K562 (cell line): ENCODE data around the gene CCDC87. TPM values are rescaled to one million over a fixed set of nuclear protein-coding genes. Genes with fewer than 3 reads are reported as not detected.

Experiments
- ARID3B ChIP-seq: fragments of 250-450 bp; sonication (Bioruptor Pico); IDR thresholded peaks from 2 replicates; pipeline ENCODE4 v1.4.0; 2020; ENCODE audit warnings: borderline replicate concordance
- CTCF ChIP-seq, 3 experiments: IDR thresholded peaks in 2 of 3; conservative IDR thresholded peaks in 1 of 3; 2 replicates each; pipeline ENCODE4 v1.5.1; 2011 to 2012; ENCODE audit warnings: low read length in 3 of 3, mild to moderate bottlenecking in 3 of 3, control low read depth in 2 of 3, improper control_type of control experiment in 1 of 3, inconsistent platforms in 1 of 3, low read depth in 1 of 3, mixed read lengths in 1 of 3, moderate library complexity in 1 of 3; ENCODE audit not compliant: insufficient read depth in 2 of 3
- ESRRB ChIP-seq: fragments of 250-450 bp; sonication (Bioruptor Pico); IDR thresholded peaks from 2 replicates; pipeline ENCODE4 v1.5.0; 2020; ENCODE audit warnings: mild to moderate bottlenecking, moderate library complexity, borderline replicate concordance
- FIP1L1 ChIP-seq: fragments of 200-400 bp; formaldehyde crosslinking; IDR thresholded peaks from 2 replicates; pipeline ENCODE4 v1.6.1; 2018; ENCODE audit warnings: mild to moderate bottlenecking, low read depth, low read length; ENCODE audit not compliant: poor library complexity, severe bottlenecking
- GABPB1 ChIP-seq: sonication (generic); formaldehyde crosslinking; IDR thresholded peaks from 2 replicates; pipeline ENCODE4 v1.8.0; 2022; ENCODE audit warnings: mild to moderate bottlenecking, missing genetic modification reagents
- GTF2A2 ChIP-seq: IDR thresholded peaks from 2 replicates; pipeline ENCODE4 v1.6.1; 2016; ENCODE audit warnings: mild to moderate bottlenecking, missing genetic modification characterization, missing compliant biosample characterization
- HNRNPK ChIP-seq: fragments of 200-400 bp; formaldehyde crosslinking; IDR thresholded peaks from one replicate; pipeline ENCODE4 v1.6.1; 2018; ENCODE audit warnings: mild to moderate bottlenecking, low read depth, low read length; ENCODE audit not compliant: poor library complexity, severe bottlenecking
- KLF16 ChIP-seq: IDR thresholded peaks from 2 replicates; pipeline ENCODE4 v1.6.1; 2016; ENCODE audit warnings: antibody characterized with exemption
- L3MBTL2 ChIP-seq: fragments of 450-650 bp; IDR thresholded peaks from 2 replicates; pipeline ENCODE4 v1.6.1; 2016; ENCODE audit warnings: mild to moderate bottlenecking, moderate library complexity
- MAFK ChIP-seq: IDR thresholded peaks from 2 replicates; pipeline ENCODE4 v1.6.1; 2011; ENCODE audit warnings: low read length, improper control_type of control experiment
- PRDM10 ChIP-seq: fragments of 450-650 bp; IDR thresholded peaks from 2 replicates; pipeline ENCODE4 v1.6.1; 2018; ENCODE audit not compliant: partially characterized antibody
- PTBP1 ChIP-seq: fragments of 200-400 bp; formaldehyde crosslinking; IDR thresholded peaks from 2 replicates; pipeline ENCODE4 v1.6.1; 2017; ENCODE audit warnings: low read depth, low read length
- RBFOX2 ChIP-seq: fragments of 200-400 bp; formaldehyde crosslinking; IDR thresholded peaks from 2 replicates; pipeline ENCODE4 v1.6.1; 2017; ENCODE audit warnings: low read depth, mild to moderate bottlenecking, low read length, moderate library complexity
- SIN3B ChIP-seq: fragments of 450-650 bp; IDR thresholded peaks from 2 replicates; pipeline ENCODE4 v1.6.1; 2017; ENCODE audit warnings: low read depth, mild to moderate bottlenecking, moderate library complexity
- TAF15 ChIP-seq: fragments of 200-400 bp; formaldehyde crosslinking; IDR thresholded peaks from 2 replicates; pipeline ENCODE4 v1.6.1; 2017; ENCODE audit warnings: mild to moderate bottlenecking, low read depth, low read length, moderate library complexity
- TEAD2 ChIP-seq: fragments of 450-650 bp; IDR thresholded peaks from 2 replicates; pipeline ENCODE4 v1.6.1; 2016; ENCODE audit warnings: missing genetic modification characterization, control low read depth, missing compliant biosample characterization
- TFAM ChIP-seq: fragments of 250-450 bp; sonication (Bioruptor Pico); conservative IDR thresholded peaks from 2 replicates; pipeline ENCODE4 v1.5.0; 2021; ENCODE audit warnings: mild to moderate bottlenecking, moderate library complexity
- U2AF2 ChIP-seq: fragments of 200-400 bp; formaldehyde crosslinking; optimal IDR thresholded peaks from 2 replicates; pipeline ENCODE3; 2017; ENCODE audit warnings: low read depth, mild to moderate bottlenecking, low read length
- ZEB2 ChIP-seq: fragments of 450-650 bp; IDR thresholded peaks from 2 replicates; pipeline ENCODE4 v1.6.1; 2016
- ZNF146 ChIP-seq: IDR thresholded peaks from one replicate; pipeline ENCODE4 v1.6.1; 2018; ENCODE audit warnings: missing compliant biosample characterization; ENCODE audit not compliant: unreplicated experiment
- ZNF324 ChIP-seq: fragments of 250-450 bp; sonication (Bioruptor Pico); IDR thresholded peaks from 2 replicates; pipeline ENCODE4 v1.4.0; 2020; ENCODE audit warnings: mild to moderate bottlenecking
- ZNF766 ChIP-seq: fragments of 200-800 bp; sonication (Bioruptor generic); conservative IDR thresholded peaks from 2 replicates; pipeline ENCODE4 v1.6.1; 2016; ENCODE audit warnings: missing genetic modification characterization, missing compliant biosample characterization
- ZNF778 ChIP-seq: fragments of 450-650 bp; formaldehyde crosslinking; IDR thresholded peaks from 2 replicates; pipeline ENCODE4 v1.4.0; 2020; ENCODE audit warnings: mild to moderate bottlenecking, moderate library complexity
- polyA plus RNA-seq, 8 experiments: library from polyadenylated mRNA; depleted of rRNA in 4 of 8; stranded (reverse) in 5 of 8; unstranded in 3 of 8; fragments of >200 nt; fragmentation: Nextera tagmentation in 2 of 8; fragmentation: Illumina TruSeq in 1 of 8; extraction: Ambion mirVana in 2 of 8; extraction: Trizol in 1 of 8; gene quantifications; 2 replicates each; pipeline versions ENCODE4 v1.2.1 to v1.2.3, GENCODE V29; 2011 to 2014; ENCODE audit warnings: inconsistent platforms in 1 of 8, missing spikeins in 1 of 8
- total RNA-seq, 7 experiments: library from RNA; depleted of rRNA in 6 of 7; stranded (reverse); fragments of >200 nt in 6 of 7; fragmentation: Illumina TruSeq in 2 of 7; extraction: Trizol in 2 of 7; gene quantifications; 2 replicates each; pipeline versions ENCODE4 v1.2.1 to v1.2.3, GENCODE V29; 2011 to 2021; ENCODE audit warnings: low replicate concordance in 1 of 7

The CCDC87 gene
- total and polyA plus RNA-seq, 9 of the 15 experiments (the other 6 are each of a cell fraction or from before 2014, with no cell fraction given) = 0.03 to 0.44 (median 0.15) TPM; not detected in 1

GRCh38 chr11:66545701-66546367, 47.0 kb downstream of the CCDC87 start, which contains the start of gene ZDHHC24 (continued):
- TF ChIP-seq RBFOX2 = peak; percentile 93
- TF ChIP-seq GABPB1 (CRISPR knock-in tag) = 0 out of 2 replicates have a peak, but pooled peaks have one; percentile 58
- no peak for TF ChIP-seq ZNF778 (CRISPR knock-in tag)
- peak; percentile 47 for TF ChIP-seq PRDM10
- no peak for TF ChIP-seq CTCF (IDR thresholded peaks at IDR 0.05 in 2 of 3, conservative IDR thresholded peaks at IDR 0.05 in 1 of 3; ENCODE audit: insufficient read depth in 2 of 3, low read depth in 1 of 3, low read length in 3 of 3)
- TF ChIP-seq ARID3B (CRISPR knock-in tag) = no peak
- no peak for TF ChIP-seq ESRRB (CRISPR knock-in tag)
- no peak for TF ChIP-seq ZNF146 (CRISPR knock-in tag)
- TF ChIP-seq L3MBTL2 = peak; percentile 67; the same call in 1 of the 2 replicates
- TF ChIP-seq TFAM = no peak
- TF ChIP-seq ZEB2 = no peak
- TF ChIP-seq HNRNPK = peak; percentile 81
- TF ChIP-seq GTF2A2 (tag) = no peak
- peak; percentile 48; the same call in 1 of the 2 replicates for TF ChIP-seq SIN3B
- no peak for TF ChIP-seq MAFK
- peak; percentile 68 for TF ChIP-seq FIP1L1
- no peak for TF ChIP-seq TEAD2 (tag)
- TF ChIP-seq KLF16 = no peak
- no peak for TF ChIP-seq ZNF766
- no peak for TF ChIP-seq U2AF2
- TF ChIP-seq TAF15 = no peak
- TF ChIP-seq ZNF324 (CRISPR knock-in tag) = no peak
- no peak for TF ChIP-seq PTBP1
